ENCODE data around the gene SPATS2L. TPM values are rescaled to one million over a fixed set of nuclear protein-coding genes. Genes with fewer than 3 reads are reported as not detected.

SPATS2L gene
- total and polyA plus RNA-seq, 2 of the 13 experiments (the other 11 are each of a cell fraction or from before 2014, with no cell fraction given), result 154 to 212 TPM

GRCh38 chr2:200262047-200262446, 44.4 kb upstream of the SPATS2L start:
- H3K27ac ChIP-seq (ENCODE audit: extremely low read length, insufficient read depth, low read length), result no peak overlapping the region
- WGBS (ENCODE audit: low lambda C conversion rate), result 89% methylated on average over 2 of the region's 2 CpGs
- H3K36me3 ChIP-seq (replicated peaks in 1 of 2; ENCODE audit: control insufficient read depth in 1 of 2, insufficient read depth in 2 of 2, low read length in 2 of 2), result no peaks in the 10 kb centered on the region
- CTCF ChIA-PET (ENCODE audit: low intra/inter-chr PET ratio, low total read pairs), result no interaction called here
- no peak for DNase-seq (ENCODE audit: low spot score)
- no peak overlapping the region for H2AFZ ChIP-seq (ENCODE audit: low read length)
- no peak overlapping the region for H3K4me3 ChIP-seq (replicated peaks in 1 of 3; ENCODE audit: insufficient read depth in 1 of 3, low read depth in 2 of 3, low read length in 3 of 3)
- TF ChIP-seq NR2F1 (CRISPR knock-in tag; IDR thresholded peaks at IDR 0.05) (no peak), ZNF12 (CRISPR knock-in tag; IDR thresholded peaks at IDR 0.05) (peak; percentile 47; the same call in 1 of the 2 replicates), HNF4A (CRISPR knock-in tag; IDR thresholded peaks at IDR 0.05) (peak; percentile 44), RXRB (CRISPR knock-in tag; IDR thresholded peaks at IDR 0.05; ENCODE audit: borderline replicate concordance) (peak; percentile 81), TBL1XR1 (IDR thresholded peaks at IDR 0.05; ENCODE audit: borderline replicate concordance, low read length, partially characterized antibody) (peak; percentile 42), KDM5B (CRISPR knock-in tag; IDR thresholded peaks at IDR 0.05; ENCODE audit: borderline replicate concordance) (no peak), PPARG (CRISPR knock-in tag; conservative IDR thresholded peaks at IDR 0.05) (peak; percentile 91), MLLT10 (CRISPR knock-in tag; IDR thresholded peaks at IDR 0.05) (no peak), RARA (CRISPR knock-in tag; IDR thresholded peaks at IDR 0.05) (peak; percentile 46), PAXIP1 (CRISPR knock-in tag; conservative IDR thresholded peaks at IDR 0.05) (0 out of 2 replicates have a peak, but pooled peaks have one; percentile 21), BCL6 (CRISPR knock-in tag; IDR thresholded peaks at IDR 0.05) (peak; percentile 31; the same call in 1 of the 2 replicates), ARID5B (CRISPR knock-in tag; IDR thresholded peaks at IDR 0.05) (peak; percentile 35), ZNF280D (CRISPR knock-in tag; IDR thresholded peaks at IDR 0.05) (no peak)
- H3K9ac ChIP-seq (ENCODE audit: insufficient read depth, low read depth, low read length), result no peak overlapping the region
- BruUV-seq (replicated peaks), result no TSS peak
- H3K4me2 ChIP-seq (ENCODE audit: low read depth, low read length), result no peak overlapping the region; the same call in 1 of the 2 replicates
- no peak for FAIRE-seq
- peak; percentile 57; the same call in 2 of the 3 replicates for ATAC-seq
- intact Hi-C loops (cut with micrococcal nuclease; ENCODE audit: unreplicated experiment), result no loop called here
- no peaks in the 10 kb centered on the region for H3K9me3 ChIP-seq (ENCODE audit: low read length)
- no peaks in the 10 kb centered on the region for H3K79me2 ChIP-seq (ENCODE audit: insufficient read depth, low read length)
- peaks cover 26% of the 10 kb centered on the region for H3K4me1 ChIP-seq (ENCODE audit: insufficient read depth, low read length)
- peaks cover 0 to 4% of the 10 kb centered on the region in 2 experiments; a peak in 1 of 5 replicates for H3K27me3 ChIP-seq (ENCODE audit: control insufficient read depth in 1 of 2, insufficient read depth in 2 of 2, low read length in 2 of 2)
- in situ Hi-C loops (cut with HindIII; ENCODE audit: extremely low pct_ligation_motif_present, low pct_unique_long_range_greater_than_20kb), result no loop called here
- POLR2A ChIA-PET, result no interaction called here
- no peaks in the 10 kb centered on the region for H4K20me1 ChIP-seq (ENCODE audit: insufficient read depth, low read length)
